22Rv1 (cell line): ENCODE data around the gene RPLP1.

Experiments used
- H3K27ac ChIP-seq: fragments of 450-650 bp; 2 replicates; pipeline ENCODE4 v1.5.1; 2017
- CTCF ChIP-seq: fragments of 450-650 bp; IDR thresholded peaks from 2 replicates; pipeline ENCODE4 v1.5.1; 2017; ENCODE audit warnings: mild to moderate bottlenecking
- ZFX ChIP-seq: fragments of 450-650 bp; IDR thresholded peaks from 2 replicates; pipeline ENCODE4 v1.6.1; 2017; ENCODE audit warnings: antibody characterized with exemption, borderline replicate concordance

RPLP1 gene

DNA sequence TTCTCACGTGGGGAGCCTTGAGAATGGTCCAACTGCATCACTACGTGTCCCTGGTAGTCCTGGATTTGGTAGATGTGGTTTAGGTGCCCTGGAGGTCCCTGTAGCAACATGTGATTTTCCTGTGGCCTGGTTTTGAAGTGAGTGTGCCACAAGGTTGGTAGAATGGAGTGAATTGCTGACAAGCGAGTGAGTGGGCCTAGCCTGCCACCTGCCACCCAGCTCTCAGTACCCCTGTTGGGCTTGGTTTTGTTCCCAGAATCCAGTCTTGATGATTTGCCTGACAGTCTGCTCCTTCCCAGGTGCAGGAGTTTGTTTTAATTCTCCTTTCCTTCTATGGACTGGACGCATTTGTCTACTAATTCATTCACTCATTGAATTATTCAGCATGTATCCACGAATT is 19.4 kb downstream of the RPLP1 start:
- no peak overlapping the region for H3K27ac ChIP-seq
- TF ChIP-seq ZFX (no peak), CTCF (no peak)

DNA sequence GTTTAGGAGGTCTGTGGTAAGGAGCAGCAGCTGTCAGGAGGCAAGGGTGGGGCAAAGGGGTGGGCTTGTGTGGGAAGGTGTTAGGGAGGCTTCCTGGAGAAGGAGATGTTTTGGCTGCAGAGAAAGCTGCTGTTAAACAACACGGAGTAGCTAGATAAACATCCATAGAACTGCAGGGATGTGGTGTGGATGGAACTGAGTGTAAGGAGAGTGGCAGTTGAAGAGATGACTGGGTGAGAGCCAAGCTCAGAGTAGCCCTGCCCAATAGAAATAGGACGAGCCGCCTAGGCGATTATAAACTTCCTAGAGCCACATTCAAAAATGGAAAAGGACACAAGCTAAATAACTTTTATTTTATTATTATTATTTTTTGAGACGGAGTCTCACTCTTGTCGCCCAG is 19.9 kb downstream of the RPLP1 start:
- H3K27ac ChIP-seq, result no peak overlapping the region
- TF ChIP-seq CTCF (no peak), ZFX (no peak)

- peak overlapping the region; percentile 78 for H3K27ac ChIP-seq
- TF ChIP-seq ZFX, result no peak
- no peak for TF ChIP-seq CTCF
These were observed 21.7 kb downstream of the RPLP1 start for GRCh38 chr15:69474291-69474690.

DNA sequence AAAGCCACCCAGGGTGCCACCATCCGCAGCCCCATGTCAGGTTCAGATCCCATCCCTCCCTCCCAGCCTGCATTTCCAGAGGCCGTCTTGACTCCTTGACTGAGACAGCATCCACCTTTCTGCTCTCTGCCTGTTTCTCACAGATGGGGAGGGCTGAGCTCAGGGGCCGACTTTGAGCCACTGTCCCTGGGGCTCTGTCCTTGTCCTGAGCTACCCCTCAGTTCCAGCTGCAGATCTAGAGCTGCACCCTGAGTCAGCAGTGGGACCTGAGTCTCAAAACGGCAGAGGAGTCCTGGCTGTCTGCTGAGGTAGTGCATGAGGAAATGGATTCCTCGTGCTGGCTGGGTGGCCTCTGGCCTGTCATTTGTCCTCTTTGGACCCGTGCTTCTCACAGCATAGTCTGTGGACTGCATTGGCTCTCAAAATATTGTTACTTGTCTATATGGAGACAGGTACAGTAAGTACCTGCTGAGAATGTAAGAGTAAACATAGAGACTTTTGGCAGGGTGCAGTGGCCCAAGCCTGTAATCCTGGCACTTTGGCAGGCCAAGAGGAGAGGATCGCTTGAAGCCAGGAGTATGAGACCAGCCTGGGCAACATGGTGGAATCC is 22.3 kb downstream of the RPLP1 start:
- TF ChIP-seq CTCF (no peak), ZFX (no peak)
- peak overlapping the region; percentile 78 for H3K27ac ChIP-seq

DNA sequence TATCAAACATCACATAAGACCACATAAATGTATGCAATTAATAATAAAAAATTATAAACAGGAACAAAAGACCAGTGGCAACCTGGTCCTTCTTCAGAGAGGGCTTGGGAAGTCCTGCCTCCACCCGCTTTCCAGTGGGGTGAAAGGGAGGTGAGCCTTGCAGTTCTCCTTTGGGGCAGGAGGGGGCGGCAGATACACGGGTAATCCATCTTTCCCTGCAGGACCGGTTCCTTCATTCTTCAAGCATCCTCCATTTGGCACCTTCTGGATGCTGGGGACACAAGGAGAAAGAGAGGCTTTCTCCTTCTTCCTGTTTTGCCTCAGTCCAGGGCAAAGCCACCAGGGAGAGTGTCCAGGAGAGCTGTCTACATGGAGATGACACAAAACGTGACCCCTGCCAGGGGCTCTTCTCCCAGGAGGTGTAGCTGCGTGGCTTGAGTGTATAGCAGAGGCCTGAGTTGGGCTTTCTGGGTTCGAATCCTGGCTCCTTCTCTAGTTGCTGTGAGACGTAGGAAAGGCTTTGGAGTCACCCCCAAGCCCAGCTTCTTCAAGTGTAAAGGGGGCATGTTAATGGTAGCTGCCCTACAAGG is 23.2 kb downstream of the RPLP1 start:
- peak; percentile 92 for TF ChIP-seq CTCF
- no peak for TF ChIP-seq ZFX
- peak overlapping the region; percentile 78 for H3K27ac ChIP-seq

DNA sequence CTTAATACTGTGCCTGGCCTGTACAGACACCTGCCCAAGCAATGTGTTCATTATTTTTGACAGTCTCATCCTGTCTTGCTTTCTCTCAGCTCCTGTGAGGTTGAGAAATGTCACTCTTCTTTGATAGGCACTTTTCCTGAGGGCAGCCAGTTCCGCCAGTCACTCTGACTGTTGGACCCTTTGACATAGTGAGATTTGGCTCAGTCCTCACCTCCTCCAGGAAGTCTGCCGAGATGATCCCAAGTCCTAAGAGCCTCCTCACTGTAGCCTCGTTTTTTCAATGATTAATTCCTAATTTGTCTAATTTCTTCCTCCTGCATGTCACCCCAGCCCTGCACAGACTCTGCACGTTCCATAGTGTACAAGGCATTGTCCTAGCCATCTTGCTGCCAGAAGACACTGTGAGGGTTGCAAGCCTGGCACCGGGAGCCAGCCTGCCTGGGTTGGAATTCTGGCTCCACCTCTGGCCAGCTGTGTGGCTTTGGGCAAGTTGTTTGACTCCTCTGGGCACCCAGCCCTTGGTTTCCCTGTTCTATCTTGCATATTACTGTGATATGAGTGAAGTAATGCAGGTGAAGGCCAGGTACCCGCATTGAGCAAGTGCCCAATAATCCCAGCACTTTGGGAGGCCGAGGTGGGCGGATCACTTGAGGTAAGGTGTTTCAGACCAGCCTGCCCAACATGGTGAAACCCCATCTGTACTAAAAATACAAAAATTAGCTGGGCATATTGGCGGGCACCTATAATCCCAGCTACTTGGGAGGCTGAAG is 24.3 kb downstream of the RPLP1 start:
- H3K27ac ChIP-seq, result no peak overlapping the region
- TF ChIP-seq CTCF (no peak), ZFX (no peak)

DNA sequence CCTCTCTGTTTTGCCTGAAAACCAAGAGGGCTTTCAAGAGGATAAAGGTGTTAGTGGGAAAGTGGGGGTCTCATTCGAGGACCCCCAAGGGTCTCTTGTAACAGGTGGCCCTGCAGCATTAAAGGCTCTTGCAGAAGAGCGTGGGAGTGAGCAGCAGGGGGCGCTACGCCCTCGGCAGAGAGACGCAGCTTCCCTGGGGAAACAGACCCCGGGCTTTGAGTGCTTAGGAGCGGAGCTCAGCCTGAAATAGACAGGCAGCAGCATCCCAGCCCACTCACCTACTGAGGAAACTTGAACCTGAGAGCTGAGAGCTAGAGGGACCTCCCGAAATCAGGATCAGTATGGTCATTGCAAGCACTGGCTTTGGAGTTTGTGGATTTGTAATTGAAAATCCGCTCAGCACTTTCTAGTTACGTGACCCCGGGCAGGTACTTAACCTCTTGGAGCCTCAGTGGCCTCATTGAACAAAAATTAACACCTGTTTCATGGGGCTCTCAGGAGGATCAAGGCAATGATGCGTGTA is 25.7 kb downstream of the RPLP1 start:
- H3K27ac ChIP-seq, result no peak overlapping the region
- TF ChIP-seq ZFX (no peak), CTCF (peak; percentile 95)
